AG04450 (cell line): ENCODE data around the gene PPID. TPM values are rescaled to one million over a fixed set of nuclear protein-coding genes. Genes with fewer than 3 reads are reported as not detected.
"Not testable (repeated sequence)": the region's sequence is repeated elsewhere in the genome, so short reads cannot be mapped to it uniquely, and the experiment has no call there.

Source experiments
- CTCF ChIA-PET: fragments of 300-600, 350-600 bp; formaldehyde crosslinking; extraction: SDS; loops from one replicate; lab custom pipeline; 2022; ENCODE audit warnings: antibody characterized with exemption, inconsistent platforms; lab: Charles Lee
- POLR2A ChIA-PET: fragments of 350-600 bp; formaldehyde crosslinking; extraction: SDS; loops from one replicate; lab custom pipeline; 2021; ENCODE audit warnings: antibody characterized with exemption, inconsistent platforms; lab: Yijun Ruan, JAX
- DNase-seq: peaks from one replicate; pipeline ENCODE4 v3.0.0-alpha.2; 2011; ENCODE audit warnings: low read depth, low spot score
- H3K27ac ChIP-seq: one replicate; pipeline ENCODE4 v1.5.1; 2012; ENCODE audit warnings: low read depth, low read length, control low read depth
- H3K27me3 ChIP-seq: one replicate; pipeline ENCODE4 v1.6.0; 2012; ENCODE audit warnings: low read length; ENCODE audit not compliant: control insufficient read depth, insufficient read depth
- H3K4me3 ChIP-seq: 2 replicates; pipeline ENCODE4 v1.5.1; 2011; ENCODE audit warnings: mild to moderate bottlenecking, low read depth, low read length, control low read depth
- H3K9me3 ChIP-seq: 2 replicates; pipeline ENCODE4 v1.5.1; 2012; ENCODE audit warnings: low read length; ENCODE audit not compliant: control insufficient read depth, insufficient read depth
- CTCF ChIP-seq: IDR thresholded peaks from 2 replicates; pipeline ENCODE4 v1.5.1; 2011; ENCODE audit warnings: low read depth, low read length, control low read depth, inconsistent platforms
- polyA plus RNA-seq: library from polyadenylated mRNA; depleted of rRNA; stranded (reverse); fragments of >200 nt; gene quantifications from 2 replicates; pipeline ENCODE4 v1.2.3, GENCODE V29; 2011

PPID gene
- polyA plus RNA-seq, 1 experiment = 22.9 TPM

- ChIA-PET CTCF (interaction anchor here (0.7 to 1.6 kb wide), 4 partner anchors 46 to 416 kb away, joined by 3 to 4 read pairs (median 3); no protein-coding TSS in a partner anchor), POLR2A (no interaction called here)
- H3K9me3 ChIP-seq = no peaks in the 10 kb centered on the region; the same call in 1 of the 2 replicates
- no peak for TF ChIP-seq CTCF
- no peaks in the 10 kb centered on the region for H3K27me3 ChIP-seq
- H3K4me3 ChIP-seq = peak overlapping the region; percentile 75
- DNase-seq = peak; percentile 55
- peak overlapping the region; percentile 93 for H3K27ac ChIP-seq
Measured at GRCh38 chr4:158670975-158671664, 52.1 kb downstream of the PPID start.

- TF ChIP-seq CTCF = no peak
- no peak for DNase-seq
- ChIA-PET CTCF (interaction anchor here (1.2 to 1.3 kb wide), 2 partner anchors 18 to 414 kb away, joined by 3 to 4 read pairs; no protein-coding TSS in a partner anchor), POLR2A (no interaction called here)
- H3K9me3 ChIP-seq = peaks cover 4% of the 10 kb centered on the region; the same call in 1 of the 2 replicates
- H3K4me3 ChIP-seq = no peak overlapping the region
- H3K27me3 ChIP-seq = no peaks in the 10 kb centered on the region
- no peak overlapping the region for H3K27ac ChIP-seq
Measured at GRCh38 chr4:158669310-158669709, 53.9 kb downstream of the PPID start.

GRCh38 chr4:158667651-158668198 is 55.5 kb downstream of the PPID start:
- ChIA-PET POLR2A (no interaction called here), CTCF (interaction anchor here (0.7 to 1.1 kb wide), 3 partner anchors 11 to 42 kb away, joined by 3 to 4 read pairs (median 3); no protein-coding TSS in a partner anchor)
- Histone ChIP-seq H3K27me3 (no peaks in the 10 kb centered on the region), H3K9me3 (peaks cover 4% of the 10 kb centered on the region; the same call in 1 of the 2 replicates), H3K4me3 (no peak overlapping the region), H3K27ac (no peak overlapping the region)
- no peak for DNase-seq
- peak; percentile 50 for TF ChIP-seq CTCF

GRCh38 chr4:158666892-158667291 is 56.3 kb downstream of the PPID start:
- no peak for TF ChIP-seq CTCF
- no peak for DNase-seq
- ChIA-PET POLR2A (no interaction called here), CTCF (interaction anchor here (1.1 to 1.7 kb wide), 2 partner anchors 11 to 406 kb away, joined by 3 to 4 read pairs; no protein-coding TSS in a partner anchor)
- no peak overlapping the region for H3K4me3 ChIP-seq
- no peak overlapping the region for H3K27ac ChIP-seq
- H3K9me3 ChIP-seq = peaks cover 4% of the 10 kb centered on the region; the same call in 1 of the 2 replicates
- no peaks in the 10 kb centered on the region for H3K27me3 ChIP-seq

- no peak for TF ChIP-seq CTCF
- no peak for DNase-seq
- Histone ChIP-seq H3K4me3 (no peak overlapping the region), H3K27ac (no peak overlapping the region), H3K9me3 (peaks cover 4% of the 10 kb centered on the region; the same call in 1 of the 2 replicates), H3K27me3 (no peaks in the 10 kb centered on the region)
- POLR2A ChIA-PET = no interaction called here
- CTCF ChIA-PET = interaction anchor here (1.0 kb wide), 1 partner anchor 405 kb away, joined by 3 read pairs; no protein-coding TSS in a partner anchor
Measured at GRCh38 chr4:158664806-158665205, 58.4 kb downstream of the PPID start.

GRCh38 chr4:158663707-158664625 is 59.2 kb downstream of the PPID start:
- H3K27ac ChIP-seq, H3K9me3 ChIP-seq, POLR2A ChIA-PET, CTCF ChIA-PET, DNase-seq, H3K27me3 ChIP-seq, H3K4me3 ChIP-seq: not testable (repeated sequence)
